ENCODE measurements around the gene CYTH3. TPM values are rescaled to one million over a fixed set of nuclear protein-coding genes. Genes with fewer than 3 reads are reported as not detected.

CYTH3 gene
- total RNA-seq, 1 donor from 2014 or later: 24.9 TPM

- DNase-seq (ENCODE audit: low spot score): no peak
- intact Hi-C loops (cut with DNase I): no loop called here
Observed at GRCh38 chr7:6178298-6179029, 94.0 kb downstream of the CYTH3 start.

DNA sequence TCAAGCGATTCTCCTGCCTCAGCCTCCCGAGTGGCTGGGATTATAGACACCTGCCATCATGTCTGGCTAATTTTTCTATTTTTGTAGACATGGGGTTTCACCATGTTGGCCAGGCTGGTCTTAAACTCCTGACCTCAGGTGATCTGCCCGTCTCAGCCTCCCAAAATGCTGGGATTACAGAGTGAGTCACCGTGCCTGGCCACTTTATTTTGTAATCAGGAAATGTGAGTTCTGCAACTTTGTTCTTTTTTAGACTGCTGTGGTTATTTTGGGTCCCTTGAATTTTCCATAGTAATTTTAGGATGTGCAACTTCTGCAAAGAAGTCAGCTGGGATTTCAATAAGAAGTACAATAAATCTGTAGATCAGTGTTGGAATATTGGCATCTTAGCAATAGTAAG is 96.8 kb downstream of the CYTH3 start:
- intact Hi-C loops (cut with DNase I): no loop called here
- DNase-seq (ENCODE audit: low spot score): no peak

DNA sequence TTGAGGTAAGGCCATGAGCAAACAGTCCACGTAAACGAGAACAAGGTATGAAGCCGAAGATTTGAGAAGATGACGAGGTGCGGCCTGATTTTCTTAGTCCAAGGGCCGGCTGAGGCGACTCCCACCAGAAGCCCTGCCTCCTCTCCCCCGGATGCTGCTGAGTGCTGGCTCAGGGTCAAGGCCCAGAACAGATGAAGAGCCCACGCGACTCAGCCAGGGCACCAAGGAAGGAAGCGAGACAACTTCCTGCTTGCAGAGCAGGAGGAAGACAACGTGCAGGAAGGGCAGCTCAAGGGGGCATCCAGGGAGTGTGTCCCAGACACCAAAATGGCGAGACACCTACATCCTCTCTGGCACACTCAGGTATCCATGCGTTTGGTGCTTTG is 99.5 kb downstream of the CYTH3 start:
- no peak for DNase-seq (ENCODE audit: low spot score)
- intact Hi-C loops (cut with DNase I): no loop called here

GRCh38 chr7:6172224-6172909 is 100.1 kb downstream of the CYTH3 start:
- no peak for DNase-seq (ENCODE audit: low spot score)
- intact Hi-C loops (cut with DNase I): no loop called here

DNA sequence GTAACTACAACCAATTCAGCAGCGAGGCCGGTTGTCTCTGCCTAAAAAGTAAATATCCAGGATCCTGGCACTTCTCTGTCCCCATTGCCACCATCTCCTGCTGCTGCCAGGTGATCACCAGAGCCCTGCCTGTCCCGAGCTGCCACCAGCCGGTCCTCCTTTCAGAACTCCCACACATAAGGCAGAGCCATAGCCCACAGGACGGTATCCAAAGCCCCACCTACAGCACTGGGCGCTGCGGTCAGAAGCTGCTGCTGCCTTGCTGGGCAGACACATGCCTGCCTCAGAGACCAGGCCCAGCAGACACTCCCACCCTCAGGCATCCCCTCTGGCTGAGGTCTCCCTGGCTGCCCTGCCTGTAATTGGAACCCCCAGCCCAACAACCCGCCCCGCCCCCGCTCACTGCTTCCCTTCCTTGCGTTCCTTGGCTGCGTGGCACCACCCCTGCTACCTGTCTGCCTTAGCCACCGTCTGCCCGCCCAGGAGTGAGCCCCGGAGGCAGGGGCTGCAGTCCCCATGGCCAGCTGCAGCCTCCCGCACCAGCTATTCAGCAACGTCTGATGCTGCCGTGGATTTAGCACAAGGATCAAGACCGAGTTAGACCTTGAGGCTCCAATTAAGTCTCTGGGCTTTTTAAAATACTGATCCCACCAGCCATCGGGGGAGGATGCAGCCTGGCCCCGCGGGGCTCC is 100.7 kb downstream of the CYTH3 start:
- intact Hi-C loops (cut with DNase I): no loop called here
- DNase-seq (ENCODE audit: low spot score): no peak

DNA sequence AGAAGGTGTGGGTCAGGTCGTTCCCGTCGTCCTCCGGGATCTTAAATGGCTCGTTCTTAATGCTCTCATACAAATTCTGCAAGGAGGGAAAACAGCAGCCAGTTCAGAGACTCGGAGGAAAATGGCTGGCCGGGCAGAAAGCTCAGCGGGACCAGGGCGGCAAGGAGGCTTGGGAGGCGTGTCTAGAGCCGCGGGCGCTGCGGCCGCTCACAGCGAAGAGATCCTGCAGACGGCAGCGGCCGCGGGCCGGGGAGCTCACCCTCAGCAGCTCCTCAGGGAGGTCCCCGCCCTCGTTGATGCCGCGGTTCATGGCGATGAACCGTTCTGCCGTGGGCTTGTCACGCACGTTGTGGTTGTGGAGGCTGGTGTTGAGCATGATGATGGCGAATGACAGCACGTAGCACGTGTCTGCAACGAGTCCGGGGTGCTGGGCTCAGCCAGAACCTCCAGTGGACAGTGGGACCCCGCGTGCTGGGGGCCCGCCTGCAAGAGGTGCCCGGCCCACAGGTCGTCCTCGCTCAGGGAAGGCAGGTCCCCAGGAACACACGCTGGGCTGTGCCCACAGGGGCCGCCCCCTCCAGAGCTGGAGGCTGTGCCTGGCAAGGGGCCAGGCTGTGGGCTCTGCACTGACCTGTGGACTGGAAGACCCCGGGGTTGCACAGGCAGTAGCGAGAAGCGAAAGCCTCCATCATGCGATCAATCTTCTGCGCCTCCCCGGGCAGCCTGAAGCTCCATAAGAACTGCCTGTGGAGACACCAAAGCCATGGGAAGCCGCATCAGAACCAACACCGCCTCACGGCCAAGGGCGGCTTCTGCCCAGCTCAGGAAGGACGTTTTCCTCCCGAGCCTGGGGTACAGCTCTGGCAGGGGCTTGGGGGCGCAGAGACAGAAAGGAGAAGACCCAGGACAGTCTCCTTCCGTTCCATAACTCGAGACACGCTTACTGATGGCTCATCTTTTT is 101.6 kb downstream of the CYTH3 start:
- intact Hi-C loops (cut with DNase I): no loop called here
- no peak for DNase-seq (ENCODE audit: low spot score)

GRCh38 chr7:6169805-6170520 is 102.5 kb downstream of the CYTH3 start:
- peak; percentile 69 for DNase-seq (ENCODE audit: low spot score)
- intact Hi-C loops (cut with DNase I): loop anchor here (5.0 to 10.0 kb wide), 2 partner anchors 52 to 265 kb away; no protein-coding TSS in a partner anchor

- intact Hi-C loops (cut with DNase I): loop anchor here (5.0 to 10.0 kb wide), 2 partner anchors 54 to 266 kb away; no protein-coding TSS in a partner anchor
- peak; percentile 74 for DNase-seq (ENCODE audit: low spot score)
Observed at GRCh38 chr7:6168477-6168868, 104.0 kb downstream of the CYTH3 start.

GRCh38 chr7:6167587-6168476 is 104.6 kb downstream of the CYTH3 start:
- DNase-seq (ENCODE audit: low spot score): peak; percentile 72
- intact Hi-C loops (cut with DNase I): loop anchor here (5.0 to 10.0 kb wide), 2 partner anchors 54 to 267 kb away; no protein-coding TSS in a partner anchor

DNA sequence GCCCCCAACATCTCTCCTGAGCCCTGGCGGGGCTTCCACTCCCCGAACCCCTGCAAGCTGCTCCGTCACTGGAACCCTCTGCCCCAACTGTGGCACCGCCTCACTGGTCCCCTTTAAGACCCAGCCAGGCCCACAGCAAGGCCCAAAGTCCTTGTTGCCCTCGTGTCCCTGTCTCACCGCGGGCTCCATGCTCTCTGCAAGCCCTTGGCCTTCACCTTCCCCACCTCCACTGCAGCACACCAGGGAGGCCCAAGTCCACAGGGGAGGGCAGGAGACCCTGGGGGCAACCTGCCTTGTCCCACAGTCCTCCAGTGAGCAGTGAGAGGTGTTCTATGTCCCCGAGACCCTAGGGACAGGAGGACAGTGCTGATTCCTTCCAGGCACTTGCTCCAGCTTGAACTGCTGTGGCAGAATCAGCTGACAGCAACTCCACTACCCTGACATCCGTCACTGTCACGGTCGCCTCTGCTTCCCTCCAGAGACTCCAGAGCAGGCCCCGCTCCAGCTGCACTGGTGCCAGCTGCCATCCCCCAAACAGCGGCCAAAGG is 105.3 kb downstream of the CYTH3 start:
- intact Hi-C loops (cut with DNase I): loop anchor here (5.0 to 10.0 kb wide), 2 partner anchors 55 to 268 kb away; no protein-coding TSS in a partner anchor
- DNase-seq (ENCODE audit: low spot score): peak; percentile 75

- DNase-seq (ENCODE audit: low spot score): no peak
- intact Hi-C loops (cut with DNase I): loop anchor here (5.0 to 10.0 kb wide), 2 partner anchors 56 to 268 kb away; no protein-coding TSS in a partner anchor
Observed at GRCh38 chr7:6166443-6166891, 106.0 kb downstream of the CYTH3 start.

GRCh38 chr7:6165521-6166320 is 106.7 kb downstream of the CYTH3 start:
- peak; percentile 75 for DNase-seq (ENCODE audit: low spot score)
- intact Hi-C loops (cut with DNase I): loop anchor here (5.0 to 10.0 kb wide), 2 partner anchors 57 to 269 kb away; no protein-coding TSS in a partner anchor

- peak; percentile 75 for DNase-seq (ENCODE audit: low spot score)
- intact Hi-C loops (cut with DNase I): loop anchor here (5.0 to 10.0 kb wide), 2 partner anchors 57 to 270 kb away; no protein-coding TSS in a partner anchor
Observed at GRCh38 chr7:6165075-6165474, 107.3 kb downstream of the CYTH3 start.

- intact Hi-C loops (cut with DNase I): loop anchor here (5.0 to 10.0 kb wide), 2 partner anchors 93 to 270 kb away; no protein-coding TSS in a partner anchor
- peak; percentile 68 for DNase-seq (ENCODE audit: low spot score)
Observed at GRCh38 chr7:6164491-6164890, 107.9 kb downstream of the CYTH3 start.

DNA sequence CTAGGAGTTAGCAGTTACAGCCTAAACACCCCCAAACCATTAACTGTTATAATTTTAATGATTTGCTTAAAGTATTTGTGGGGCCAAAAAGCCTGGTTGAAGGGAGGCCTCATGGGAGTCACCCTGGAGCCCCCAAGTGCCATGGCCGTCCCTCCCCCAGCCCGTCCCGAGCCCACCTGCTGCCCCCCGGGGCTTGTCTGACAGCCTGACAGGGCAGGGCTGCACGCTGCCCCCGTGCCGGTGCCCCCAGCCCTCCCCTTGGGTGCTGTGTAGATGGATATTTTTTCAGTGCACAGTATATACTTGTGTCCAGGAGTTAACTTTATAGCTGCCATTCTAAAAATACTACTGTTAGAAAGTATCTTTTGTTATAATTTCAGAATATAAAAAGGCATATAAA is 108.4 kb downstream of the CYTH3 start:
- intact Hi-C loops (cut with DNase I): loop anchor here (5.0 to 10.0 kb wide), 2 partner anchors 93 to 271 kb away; no protein-coding TSS in a partner anchor
- no peak for DNase-seq (ENCODE audit: low spot score)

GRCh38 chr7:6163402-6163801 is 109.0 kb downstream of the CYTH3 start:
- intact Hi-C loops (cut with DNase I): loop anchor here (5.0 to 10.0 kb wide), 2 partner anchors 94 to 271 kb away; no protein-coding TSS in a partner anchor
- DNase-seq (ENCODE audit: low spot score): peak; percentile 68
